ENCODE data around the gene IGFBPL1. TPM values are rescaled to one million over a fixed set of nuclear protein-coding genes. Genes with fewer than 3 reads are reported as not detected.

Gene IGFBPL1
- total RNA-seq, 1 experiment from 2014 or later, result 13.7 TPM

GRCh38 chr9:38396371-38396671 is 27.9 kb downstream of the IGFBPL1 start:
- CTCF ChIA-PET, result no interaction called here
- Histone ChIP-seq H3K36me3 (ENCODE audit: control insufficient read depth, insufficient read depth, low read length) (no peaks in the 10 kb centered on the region; the same call in 1 of the 2 replicates), H3K9me3 (ENCODE audit: control insufficient read depth, insufficient read depth, low read depth, low read length) (no peaks in the 10 kb centered on the region), H3K4me1 (ENCODE audit: control insufficient read depth, insufficient read depth, low read length) (no peaks in the 10 kb centered on the region; the same call in none of the 2 replicates), H3K27me3 (ENCODE audit: control insufficient read depth, insufficient read depth, low read length) (no peaks in the 10 kb centered on the region), H3K4me3 (ENCODE audit: low read depth in 2 of 2, low read length in 2 of 2) (no peak overlapping the region), H3K27ac (ENCODE audit: low read length) (no peak overlapping the region)
- TF ChIP-seq TCF7L2 (IDR thresholded peaks at IDR 0.05; ENCODE audit: low read depth, low read length), result no peak
- no peak for TF ChIP-seq REST (IDR thresholded peaks at IDR 0.05; ENCODE audit: insufficient read depth in 1 of 2, low read depth in 2 of 2, low read length in 1 of 2)
- no peak for TF ChIP-seq CTCF (IDR thresholded peaks at IDR 0.05)
- TF ChIP-seq POLR2AphosphoS5 (IDR thresholded peaks at IDR 0.05; ENCODE audit: low read depth, low read length), result no peak
- TF ChIP-seq SIN3A (IDR thresholded peaks at IDR 0.05; ENCODE audit: borderline replicate concordance, insufficient read depth, low read depth, low read length), result no peak
- in situ Hi-C loops (cut with HindIII; ENCODE audit: low pct_unique_long_range_greater_than_20kb, low sequenced_read_pairs), result no loop called here
- no TSS peak for BruUV-seq (replicated peaks)
- intact Hi-C loops (cut with micrococcal nuclease; ENCODE audit: unreplicated experiment), result loop anchor here (10.0 kb wide), 1 partner anchor 502 kb away; no protein-coding TSS in a partner anchor
- ATAC-seq (no peak), DNase-seq (ENCODE audit: low read depth, low spot score) (no peak)
- POLR2A ChIA-PET, result no interaction called here

GRCh38 chr9:38395653-38396370 is 28.4 kb downstream of the IGFBPL1 start:
- in situ Hi-C loops (cut with HindIII; ENCODE audit: low pct_unique_long_range_greater_than_20kb, low sequenced_read_pairs), result no loop called here
- Histone ChIP-seq H3K27me3 (ENCODE audit: control insufficient read depth, insufficient read depth, low read length) (no peaks in the 10 kb centered on the region), H3K27ac (ENCODE audit: low read length) (no peak overlapping the region), H3K4me3 (ENCODE audit: low read depth in 2 of 2, low read length in 2 of 2) (no peak overlapping the region), H3K4me1 (ENCODE audit: control insufficient read depth, insufficient read depth, low read length) (no peaks in the 10 kb centered on the region; the same call in none of the 2 replicates), H3K36me3 (ENCODE audit: control insufficient read depth, insufficient read depth, low read length) (no peaks in the 10 kb centered on the region; the same call in 1 of the 2 replicates), H3K9me3 (ENCODE audit: control insufficient read depth, insufficient read depth, low read depth, low read length) (no peaks in the 10 kb centered on the region)
- no peak for ATAC-seq
- CTCF ChIA-PET, result no interaction called here
- TF ChIP-seq CTCF (IDR thresholded peaks at IDR 0.05) (no peak), SIN3A (IDR thresholded peaks at IDR 0.05; ENCODE audit: borderline replicate concordance, insufficient read depth, low read depth, low read length) (no peak)
- intact Hi-C loops (cut with micrococcal nuclease; ENCODE audit: unreplicated experiment), result loop anchor here (10.0 kb wide), 1 partner anchor 501 kb away; no protein-coding TSS in a partner anchor
- no TSS peak for BruUV-seq (replicated peaks)
- no peak for DNase-seq (ENCODE audit: low read depth, low spot score)
- POLR2A ChIA-PET, result no interaction called here

All from Panc1 (cell line).